ENCODE results near the gene CNGA3.

Gene CNGA3

DNA sequence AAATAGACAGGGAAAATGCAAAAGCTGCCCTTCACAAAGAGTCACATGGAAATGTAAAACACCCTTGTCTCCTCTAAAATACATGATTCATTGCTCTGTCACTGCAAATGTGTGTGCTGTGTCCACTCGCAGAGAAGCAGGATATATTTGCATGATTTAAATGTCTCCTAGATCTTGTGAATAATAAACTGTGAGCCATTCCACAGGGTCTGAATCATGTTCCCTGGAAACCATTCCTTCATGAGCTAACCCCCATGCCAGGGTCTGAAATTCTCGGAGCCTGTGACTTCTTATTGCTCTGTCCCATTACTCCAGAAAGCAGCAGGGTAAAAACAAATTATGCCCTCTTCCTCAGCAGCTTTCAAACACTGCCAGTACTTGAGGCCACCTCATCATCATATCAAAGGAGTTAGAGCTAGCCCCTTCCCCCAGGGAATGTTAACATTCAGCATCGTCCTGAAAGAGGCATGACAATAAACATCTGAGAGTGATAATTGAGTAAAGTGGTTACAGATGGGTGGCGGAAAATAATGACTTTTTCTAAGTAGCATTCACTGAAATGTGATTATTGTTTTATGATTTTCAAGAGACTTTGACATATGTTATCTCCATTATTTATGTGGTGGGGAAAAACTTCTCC lies 11.7 kb upstream of the CNGA3 start:
- no peak overlapping the region for H3K9ac ChIP-seq (ENCODE audit: low read length)
- no peak overlapping the region for H3K4me3 ChIP-seq (ENCODE audit: low read length)
- H3K9me3 ChIP-seq (ENCODE audit: control insufficient read depth, low read length): no peaks in the 10 kb centered on the region
- no peaks in the 10 kb centered on the region for H3K27me3 ChIP-seq (ENCODE audit: control insufficient read depth, insufficient read depth, low read length)
- no peaks in the 10 kb centered on the region for H3K36me3 ChIP-seq (ENCODE audit: control insufficient read depth, insufficient read depth, low read length)
- H3K4me1 ChIP-seq (ENCODE audit: control insufficient read depth, insufficient read depth, low read length): peaks cover 6% of the 10 kb centered on the region

DNA sequence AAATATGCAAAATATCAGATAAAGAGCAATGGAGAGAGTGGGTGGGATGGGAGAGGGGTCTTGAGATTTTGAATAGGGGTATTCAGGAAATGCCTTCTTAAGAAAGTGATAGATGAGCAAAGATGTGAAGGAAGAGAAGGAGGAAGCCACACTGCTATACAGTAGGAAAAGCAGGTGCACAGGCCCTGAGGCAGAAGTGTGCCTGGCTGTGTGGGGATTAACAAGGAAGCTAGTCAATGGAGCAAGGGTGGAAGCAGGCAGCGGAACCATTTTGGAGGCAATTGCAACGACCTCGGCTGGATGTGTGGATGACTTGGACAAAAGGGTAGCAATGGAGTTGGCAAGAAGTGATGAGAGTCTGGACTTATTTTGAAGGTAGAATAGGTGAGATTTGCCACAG lies 11.0 kb upstream of the CNGA3 start:
- Histone ChIP-seq H3K4me3 (ENCODE audit: low read length) (no peak overlapping the region), H3K9ac (ENCODE audit: low read length) (no peak overlapping the region), H3K9me3 (ENCODE audit: control insufficient read depth, low read length) (no peaks in the 10 kb centered on the region), H3K36me3 (ENCODE audit: control insufficient read depth, insufficient read depth, low read length) (no peaks in the 10 kb centered on the region), H3K4me1 (ENCODE audit: control insufficient read depth, insufficient read depth, low read length) (peaks cover 6% of the 10 kb centered on the region), H3K27me3 (ENCODE audit: control insufficient read depth, insufficient read depth, low read length) (no peaks in the 10 kb centered on the region)

DNA sequence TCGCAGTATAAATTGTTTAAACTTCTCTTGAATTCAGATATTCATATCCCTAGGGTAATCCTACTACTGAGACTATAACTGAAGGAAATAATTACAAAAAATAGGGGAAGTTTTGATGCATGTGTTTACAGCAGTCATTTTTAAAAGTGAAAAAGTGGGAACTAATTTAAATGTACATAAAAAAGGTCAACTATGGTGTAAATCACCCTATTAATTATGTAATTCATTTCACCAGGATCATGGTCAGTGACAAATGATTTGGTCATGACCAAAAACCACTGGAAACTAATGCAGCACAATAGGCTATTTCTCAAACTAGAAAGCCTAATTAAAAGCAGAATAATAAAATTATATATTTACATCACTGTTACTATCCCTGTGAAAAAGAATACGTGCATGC lies 5.0 kb upstream of the CNGA3 start:
- no peaks in the 10 kb centered on the region for H3K9me3 ChIP-seq (ENCODE audit: control insufficient read depth, low read length)
- H3K36me3 ChIP-seq (ENCODE audit: control insufficient read depth, insufficient read depth, low read length): no peaks in the 10 kb centered on the region
- H3K9ac ChIP-seq (ENCODE audit: low read length): no peak overlapping the region
- peaks cover 9% of the 10 kb centered on the region for H3K27me3 ChIP-seq (ENCODE audit: control insufficient read depth, insufficient read depth, low read length)
- H3K4me3 ChIP-seq (ENCODE audit: low read length): no peak overlapping the region
- no peaks in the 10 kb centered on the region for H3K4me1 ChIP-seq (ENCODE audit: control insufficient read depth, insufficient read depth, low read length)

DNA sequence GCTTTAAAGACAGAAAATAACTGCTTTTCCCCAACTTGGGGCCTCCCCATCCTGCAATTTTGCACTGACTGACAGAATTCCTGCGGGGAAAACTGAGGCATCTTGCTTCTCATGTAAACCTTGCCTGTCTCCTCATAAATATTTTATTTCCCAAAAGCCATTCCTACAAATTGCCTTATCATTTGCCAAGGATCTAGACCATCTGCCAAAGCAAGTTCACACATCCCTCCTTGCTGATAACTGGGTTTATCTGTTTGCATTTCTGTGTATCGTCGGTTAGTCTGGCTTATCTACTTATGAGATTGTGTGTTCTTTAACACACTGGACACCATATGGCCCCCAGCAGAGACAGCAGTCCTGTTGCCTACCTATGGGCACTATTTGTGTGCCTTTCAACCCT lies 3.0 kb upstream of the CNGA3 start:
- no peak overlapping the region for H3K9ac ChIP-seq (ENCODE audit: low read length)
- H3K36me3 ChIP-seq (ENCODE audit: control insufficient read depth, insufficient read depth, low read length): no peaks in the 10 kb centered on the region
- no peak overlapping the region for H3K4me3 ChIP-seq (ENCODE audit: low read length)
- H3K27me3 ChIP-seq (ENCODE audit: control insufficient read depth, insufficient read depth, low read length): peaks cover 30% of the 10 kb centered on the region
- H3K4me1 ChIP-seq (ENCODE audit: control insufficient read depth, insufficient read depth, low read length): peaks cover 5% of the 10 kb centered on the region
- no peaks in the 10 kb centered on the region for H3K9me3 ChIP-seq (ENCODE audit: control insufficient read depth, low read length)

DNA sequence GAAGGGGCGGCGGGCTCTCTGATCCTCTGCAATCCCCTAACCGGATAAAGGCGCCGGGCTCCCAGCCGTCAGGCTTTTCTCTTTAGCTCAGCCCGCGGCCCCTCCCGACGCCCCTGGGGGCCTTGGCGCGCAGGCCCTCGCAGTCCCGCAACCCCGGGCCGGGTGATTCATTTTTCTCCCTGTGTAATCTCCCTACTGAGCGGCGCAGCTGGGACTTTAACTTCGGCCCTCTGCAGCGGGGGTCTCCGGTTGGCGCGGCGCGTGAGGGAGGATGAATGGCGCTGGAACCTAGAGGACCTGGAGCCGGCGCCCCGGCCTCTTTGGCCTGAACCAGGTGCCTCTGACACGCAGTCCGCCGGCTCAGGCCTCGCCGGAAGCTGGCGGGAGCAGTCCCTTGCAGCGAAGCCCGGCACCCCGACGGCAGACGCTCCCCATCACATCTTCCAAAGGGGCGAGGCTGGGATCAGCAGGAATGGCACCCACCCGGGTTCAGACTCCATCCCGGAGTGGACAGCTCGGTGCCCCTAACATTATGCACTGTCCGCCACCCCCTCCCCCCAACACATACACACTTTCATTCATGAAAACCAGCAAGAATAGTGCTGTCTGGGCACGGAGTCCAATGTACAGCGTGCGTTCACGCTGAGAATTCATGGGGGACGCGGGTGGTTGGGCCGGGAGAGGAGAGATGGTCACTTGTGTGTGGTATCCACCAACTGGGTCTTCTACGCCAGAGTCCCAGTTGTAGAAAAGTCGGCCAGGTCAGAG lies 1.2 kb downstream of the CNGA3 start:
- Histone ChIP-seq H3K36me3 (ENCODE audit: control insufficient read depth, insufficient read depth, low read length) (no peaks in the 10 kb centered on the region), H3K4me3 (ENCODE audit: low read length) (no peak overlapping the region), H3K27me3 (ENCODE audit: control insufficient read depth, insufficient read depth, low read length) (peaks cover 47% of the 10 kb centered on the region), H3K4me1 (ENCODE audit: control insufficient read depth, insufficient read depth, low read length) (peaks cover 5% of the 10 kb centered on the region), H3K9me3 (ENCODE audit: control insufficient read depth, low read length) (no peaks in the 10 kb centered on the region), H3K9ac (ENCODE audit: low read length) (no peak overlapping the region)

DNA sequence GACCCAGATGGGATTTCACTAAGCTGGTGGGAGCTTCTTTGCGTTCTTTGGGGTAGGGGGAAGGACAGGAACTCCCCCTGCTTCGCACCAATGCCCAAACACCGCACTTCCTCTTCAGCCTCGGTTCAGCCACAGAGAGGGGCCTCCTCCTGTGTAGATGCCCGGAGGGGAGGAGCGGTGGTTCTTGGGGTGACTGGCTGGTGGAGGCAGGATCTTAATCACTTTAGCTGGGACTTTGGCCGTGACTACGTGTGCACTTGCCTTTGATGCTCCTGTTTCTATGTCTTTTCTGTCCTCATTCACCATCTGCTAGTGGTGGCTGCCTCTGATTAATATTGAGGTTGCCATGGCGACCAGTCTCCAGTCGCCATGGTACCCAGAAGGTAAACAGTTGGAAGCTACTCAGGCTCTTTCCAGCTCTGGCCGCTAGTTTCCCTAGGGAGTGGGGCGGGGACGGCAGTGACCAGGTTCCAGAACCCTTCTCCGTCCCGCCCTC lies 1.9 kb downstream of the CNGA3 start:
- H3K4me3 ChIP-seq (ENCODE audit: low read length): no peak overlapping the region
- H3K4me1 ChIP-seq (ENCODE audit: control insufficient read depth, insufficient read depth, low read length): peaks cover 5% of the 10 kb centered on the region
- H3K9ac ChIP-seq (ENCODE audit: low read length): no peak overlapping the region
- H3K9me3 ChIP-seq (ENCODE audit: control insufficient read depth, low read length): no peaks in the 10 kb centered on the region
- H3K36me3 ChIP-seq (ENCODE audit: control insufficient read depth, insufficient read depth, low read length): no peaks in the 10 kb centered on the region
- peaks cover 47% of the 10 kb centered on the region for H3K27me3 ChIP-seq (ENCODE audit: control insufficient read depth, insufficient read depth, low read length)

DNA sequence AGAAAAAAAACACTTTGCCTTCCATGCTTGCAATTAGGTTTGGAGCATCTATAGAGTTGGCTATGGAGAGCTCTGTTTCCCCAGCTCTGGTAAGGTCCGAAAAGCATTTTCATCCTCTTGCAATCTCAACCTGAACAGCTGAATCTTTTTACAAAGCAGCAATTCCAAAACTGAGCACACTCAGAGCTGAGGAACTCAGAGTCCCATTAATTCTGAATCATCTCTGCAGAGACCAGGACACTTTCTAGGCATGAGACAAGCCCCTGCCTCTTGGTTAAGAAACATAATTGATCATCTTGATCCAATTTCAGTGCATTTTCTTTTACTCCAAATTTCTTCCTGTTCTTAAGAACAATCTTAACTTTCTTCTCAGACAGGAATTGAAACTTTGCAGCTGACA lies 4.2 kb downstream of the CNGA3 start:
- Histone ChIP-seq H3K4me3 (ENCODE audit: low read length) (no peak overlapping the region), H3K36me3 (ENCODE audit: control insufficient read depth, insufficient read depth, low read length) (no peaks in the 10 kb centered on the region), H3K9me3 (ENCODE audit: control insufficient read depth, low read length) (no peaks in the 10 kb centered on the region), H3K9ac (ENCODE audit: low read length) (no peak overlapping the region), H3K27me3 (ENCODE audit: control insufficient read depth, insufficient read depth, low read length) (peaks cover 46% of the 10 kb centered on the region), H3K4me1 (ENCODE audit: control insufficient read depth, insufficient read depth, low read length) (peaks cover 5% of the 10 kb centered on the region)

DNA sequence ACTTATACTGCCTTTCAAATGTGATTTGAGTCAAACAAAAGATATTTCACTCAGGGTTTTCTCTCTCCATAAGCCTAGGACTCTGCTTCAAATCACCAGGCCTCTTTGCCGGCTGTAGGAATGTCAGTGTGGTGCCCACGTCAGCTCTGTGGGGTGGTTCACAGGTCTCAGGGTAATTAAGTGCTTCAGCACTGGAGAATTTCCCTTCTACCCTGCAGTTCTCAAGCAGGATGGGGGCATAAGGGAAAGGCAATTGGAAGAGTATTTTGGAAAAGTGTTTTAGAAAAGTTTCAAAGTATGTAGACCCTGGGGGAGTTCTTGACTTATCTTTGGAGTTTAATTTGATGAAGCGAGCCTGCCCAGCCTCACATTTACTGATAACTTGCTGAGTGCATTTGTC lies 9.6 kb downstream of the CNGA3 start:
- Histone ChIP-seq H3K36me3 (ENCODE audit: control insufficient read depth, insufficient read depth, low read length) (no peaks in the 10 kb centered on the region), H3K4me3 (ENCODE audit: low read length) (no peak overlapping the region), H3K27me3 (ENCODE audit: control insufficient read depth, insufficient read depth, low read length) (no peaks in the 10 kb centered on the region), H3K9me3 (ENCODE audit: control insufficient read depth, low read length) (no peaks in the 10 kb centered on the region), H3K9ac (ENCODE audit: low read length) (no peak overlapping the region), H3K4me1 (ENCODE audit: control insufficient read depth, insufficient read depth, low read length) (peaks cover 8% of the 10 kb centered on the region)

DNA sequence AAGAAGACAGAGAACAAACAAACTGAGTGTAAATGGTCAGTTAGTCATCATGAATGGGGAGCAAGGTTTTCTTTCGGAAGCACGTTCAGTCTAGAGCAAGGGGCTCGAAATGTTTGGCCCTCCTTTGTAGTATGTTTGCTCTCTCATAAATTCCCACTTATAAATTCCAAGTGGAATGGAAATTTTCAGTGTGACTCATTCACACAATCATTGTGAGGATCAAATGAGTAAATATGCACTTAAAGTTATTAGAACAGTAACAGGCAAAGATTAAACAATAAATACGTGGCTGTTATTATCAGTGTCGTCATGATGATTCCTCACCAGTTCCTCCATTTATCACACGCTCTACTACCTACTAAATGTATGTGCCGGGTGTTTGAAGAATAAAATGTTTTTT lies 10.5 kb downstream of the CNGA3 start:
- H3K9me3 ChIP-seq (ENCODE audit: control insufficient read depth, low read length): no peaks in the 10 kb centered on the region
- H3K27me3 ChIP-seq (ENCODE audit: control insufficient read depth, insufficient read depth, low read length): no peaks in the 10 kb centered on the region
- H3K4me3 ChIP-seq (ENCODE audit: low read length): no peak overlapping the region
- no peaks in the 10 kb centered on the region for H3K36me3 ChIP-seq (ENCODE audit: control insufficient read depth, insufficient read depth, low read length)
- no peak overlapping the region for H3K9ac ChIP-seq (ENCODE audit: low read length)
- H3K4me1 ChIP-seq (ENCODE audit: control insufficient read depth, insufficient read depth, low read length): peaks cover 8% of the 10 kb centered on the region

DNA sequence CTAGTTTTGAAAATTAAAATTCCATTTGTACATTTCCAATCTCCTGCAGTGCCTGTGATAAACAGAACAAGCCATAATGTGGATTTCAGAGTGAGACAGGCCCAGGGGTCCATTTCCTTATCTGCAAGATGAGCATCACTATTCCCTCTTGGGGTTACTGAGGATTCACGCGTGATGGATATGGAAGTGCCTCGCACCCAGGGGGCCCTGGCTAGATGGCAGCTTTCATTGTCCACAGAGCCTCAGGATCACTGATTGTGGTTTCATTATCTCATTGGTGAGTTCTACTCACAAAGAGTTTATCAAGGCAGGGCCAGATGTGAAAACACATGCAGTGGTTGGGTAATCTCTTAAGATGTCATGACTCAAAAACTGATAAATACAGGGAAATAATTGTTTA lies 11.6 kb downstream of the CNGA3 start:
- Histone ChIP-seq H3K9ac (ENCODE audit: low read length) (no peak overlapping the region), H3K36me3 (ENCODE audit: control insufficient read depth, insufficient read depth, low read length) (no peaks in the 10 kb centered on the region), H3K9me3 (ENCODE audit: control insufficient read depth, low read length) (no peaks in the 10 kb centered on the region), H3K27me3 (ENCODE audit: control insufficient read depth, insufficient read depth, low read length) (no peaks in the 10 kb centered on the region), H3K4me3 (ENCODE audit: low read length) (no peak overlapping the region), H3K4me1 (ENCODE audit: control insufficient read depth, insufficient read depth, low read length) (peaks cover 8% of the 10 kb centered on the region)

DNA sequence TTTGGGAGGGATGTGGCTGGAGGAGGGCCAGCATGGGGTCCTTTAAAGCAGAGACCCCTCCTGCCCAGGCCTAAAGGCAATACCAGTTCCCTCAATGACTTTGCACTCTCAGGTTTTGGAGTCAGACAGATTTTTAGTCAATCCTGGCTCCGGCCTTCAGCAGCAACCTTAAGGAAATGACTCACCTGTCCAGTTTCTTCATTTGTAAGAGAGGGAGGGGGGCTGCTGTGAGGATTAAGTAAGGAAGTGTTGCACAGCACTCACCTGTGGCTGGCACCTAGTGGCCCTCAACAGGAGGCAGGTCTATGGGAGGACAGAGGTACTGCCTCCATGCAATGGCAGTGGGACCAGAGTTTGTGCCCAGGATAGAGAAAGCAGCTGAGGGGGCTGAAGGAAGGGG lies 13.7 kb downstream of the CNGA3 start:
- no peak overlapping the region for H3K4me3 ChIP-seq (ENCODE audit: low read length)
- H3K27me3 ChIP-seq (ENCODE audit: control insufficient read depth, insufficient read depth, low read length): no peaks in the 10 kb centered on the region
- H3K9me3 ChIP-seq (ENCODE audit: control insufficient read depth, low read length): no peaks in the 10 kb centered on the region
- H3K36me3 ChIP-seq (ENCODE audit: control insufficient read depth, insufficient read depth, low read length): no peaks in the 10 kb centered on the region
- H3K4me1 ChIP-seq (ENCODE audit: control insufficient read depth, insufficient read depth, low read length): peaks cover 8% of the 10 kb centered on the region
- H3K9ac ChIP-seq (ENCODE audit: low read length): no peak overlapping the region

DNA sequence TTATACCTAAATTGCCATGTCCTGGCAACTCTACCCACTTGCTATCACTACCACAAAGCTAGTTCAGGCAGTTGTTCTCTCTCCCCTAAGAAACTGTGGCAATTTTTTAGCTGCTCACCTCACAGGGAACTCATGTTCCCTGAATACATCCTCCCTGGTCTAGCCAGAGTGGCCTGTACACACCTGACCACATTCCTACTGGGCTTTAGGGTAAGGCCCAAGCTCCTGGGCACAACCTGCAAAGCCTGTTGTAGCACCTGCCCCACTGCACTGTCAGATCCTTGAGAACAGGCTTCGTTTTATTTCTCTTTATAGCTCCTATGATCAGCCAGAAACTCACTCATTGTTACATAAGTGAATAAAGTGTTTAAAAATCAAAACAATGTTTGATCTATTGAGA lies 21.5 kb downstream of the CNGA3 start:
- no peaks in the 10 kb centered on the region for H3K36me3 ChIP-seq (ENCODE audit: control insufficient read depth, insufficient read depth, low read length)
- no peaks in the 10 kb centered on the region for H3K9me3 ChIP-seq (ENCODE audit: control insufficient read depth, low read length)
- no peak overlapping the region for H3K9ac ChIP-seq (ENCODE audit: low read length)
- H3K27me3 ChIP-seq (ENCODE audit: control insufficient read depth, insufficient read depth, low read length): no peaks in the 10 kb centered on the region
- H3K4me1 ChIP-seq (ENCODE audit: control insufficient read depth, insufficient read depth, low read length): no peaks in the 10 kb centered on the region
- H3K4me3 ChIP-seq (ENCODE audit: low read length): no peak overlapping the region

Measured in mucosa of stomach (tissue), 1 donor.